ENCODE results near the gene ODAD3. TPM values are rescaled to one million over a fixed set of nuclear protein-coding genes. Genes with fewer than 3 reads are reported as not detected.

The ODAD3 gene
- total RNA-seq, 2 experiments from 2014 or later: 0.15 to 0.19 TPM

- H3K27me3 Mint-ChIP-seq (ENCODE audit: low read depth): peaks cover 4% of the 10 kb centered on the region
- H3K9me3 Mint-ChIP-seq: no peaks in the 10 kb centered on the region
- H3K36me3 Mint-ChIP-seq (ENCODE audit: low read depth): no peaks in the 10 kb centered on the region
- CTCF ChIA-PET: interaction anchor here (0.5 to 1.6 kb wide), 7 partner anchors 11 to 259 kb away, joined by 3 to 5 read pairs (median 3); partner anchors contain the start of gene SWSAP1
- H3K4me3 Mint-ChIP-seq: no peak overlapping the region
- peaks cover 3% of the 10 kb centered on the region for H3K4me1 Mint-ChIP-seq (ENCODE audit: low read depth)
- intact Hi-C loops (cut with micrococcal nuclease): no loop called here
- DNase-seq: peak; percentile 49
- no peak overlapping the region for H3K27ac Mint-ChIP-seq
Observed at GRCh38 chr19:11405846-11406643, 28.9 kb downstream of the ODAD3 start.

- DNase-seq: no peak
- Mint-ChIP-seq H3K4me1 (ENCODE audit: low read depth) (peaks cover 3% of the 10 kb centered on the region), H3K36me3 (ENCODE audit: low read depth) (no peaks in the 10 kb centered on the region), H3K9me3 (no peaks in the 10 kb centered on the region), H3K27me3 (ENCODE audit: low read depth) (peaks cover 7% of the 10 kb centered on the region), H3K27ac (no peak overlapping the region), H3K4me3 (no peak overlapping the region)
- CTCF ChIA-PET: interaction anchor here (0.5 to 1.6 kb wide), 3 partner anchors 22 to 126 kb away, joined by 3 to 5 read pairs (median 3); no protein-coding TSS in a partner anchor
- intact Hi-C loops (cut with micrococcal nuclease): no loop called here
Observed at GRCh38 chr19:11404588-11405222, 30.2 kb downstream of the ODAD3 start.

- no peaks in the 10 kb centered on the region for H3K9me3 Mint-ChIP-seq
- peaks cover 3% of the 10 kb centered on the region for H3K4me1 Mint-ChIP-seq (ENCODE audit: low read depth)
- no peak overlapping the region for H3K4me3 Mint-ChIP-seq
- CTCF ChIA-PET: interaction anchor here (0.6 to 1.5 kb wide), 2 partner anchors 11 to 19 kb away, joined by 3 read pairs; no protein-coding TSS in a partner anchor
- no peak overlapping the region for H3K27ac Mint-ChIP-seq
- peaks cover 3% of the 10 kb centered on the region for H3K27me3 Mint-ChIP-seq (ENCODE audit: low read depth)
- H3K36me3 Mint-ChIP-seq (ENCODE audit: low read depth): no peaks in the 10 kb centered on the region
- intact Hi-C loops (cut with micrococcal nuclease): no loop called here
- no peak for DNase-seq
Observed at GRCh38 chr19:11401808-11402543, 32.9 kb downstream of the ODAD3 start.

- Mint-ChIP-seq H3K4me3 (no peak overlapping the region), H3K27ac (no peak overlapping the region), H3K9me3 (no peaks in the 10 kb centered on the region), H3K27me3 (ENCODE audit: low read depth) (peaks cover 3% of the 10 kb centered on the region), H3K4me1 (ENCODE audit: low read depth) (no peaks in the 10 kb centered on the region), H3K36me3 (ENCODE audit: low read depth) (no peaks in the 10 kb centered on the region)
- DNase-seq: no peak
- intact Hi-C loops (cut with micrococcal nuclease): no loop called here
- CTCF ChIA-PET: no interaction called here
Observed at GRCh38 chr19:11400798-11401197, 34.1 kb downstream of the ODAD3 start.

- no peak overlapping the region for H3K4me3 Mint-ChIP-seq
- H3K27ac Mint-ChIP-seq: no peak overlapping the region
- CTCF ChIA-PET: no interaction called here
- intact Hi-C loops (cut with micrococcal nuclease): no loop called here
- peaks cover 7% of the 10 kb centered on the region for H3K27me3 Mint-ChIP-seq (ENCODE audit: low read depth)
- DNase-seq: no peak
- no peaks in the 10 kb centered on the region for H3K4me1 Mint-ChIP-seq (ENCODE audit: low read depth)
- no peaks in the 10 kb centered on the region for H3K9me3 Mint-ChIP-seq
- no peaks in the 10 kb centered on the region for H3K36me3 Mint-ChIP-seq (ENCODE audit: low read depth)
Observed at GRCh38 chr19:11399667-11400066, 35.3 kb downstream of the ODAD3 start.

GRCh38 chr19:11397089-11397610, 37.8 kb downstream of the ODAD3 start:
- Mint-ChIP-seq H3K4me1 (ENCODE audit: low read depth) (no peaks in the 10 kb centered on the region), H3K27ac (no peak overlapping the region), H3K36me3 (ENCODE audit: low read depth) (no peaks in the 10 kb centered on the region), H3K27me3 (ENCODE audit: low read depth) (peaks cover 7% of the 10 kb centered on the region), H3K4me3 (no peak overlapping the region), H3K9me3 (no peaks in the 10 kb centered on the region)
- intact Hi-C loops (cut with micrococcal nuclease): no loop called here
- CTCF ChIA-PET: no interaction called here
- DNase-seq: no peak

GRCh38 chr19:11390933-11391680, 43.8 kb downstream of the ODAD3 start:
- H3K36me3 Mint-ChIP-seq (ENCODE audit: low read depth): no peaks in the 10 kb centered on the region
- H3K9me3 Mint-ChIP-seq: peaks cover 4% of the 10 kb centered on the region
- intact Hi-C loops (cut with micrococcal nuclease): no loop called here
- H3K4me3 Mint-ChIP-seq: no peak overlapping the region
- peaks cover 4% of the 10 kb centered on the region for H3K27me3 Mint-ChIP-seq (ENCODE audit: low read depth)
- DNase-seq: no peak
- CTCF ChIA-PET: interaction anchor here (0.5 to 1.7 kb wide), 5 partner anchors 10 to 398 kb away, joined by 3 to 12 read pairs (median 5); no protein-coding TSS in a partner anchor
- H3K4me1 Mint-ChIP-seq (ENCODE audit: low read depth): peaks cover 3% of the 10 kb centered on the region
- H3K27ac Mint-ChIP-seq: no peak overlapping the region

GRCh38 chr19:11390359-11390758, 44.6 kb downstream of the ODAD3 start:
- DNase-seq: no peak
- Mint-ChIP-seq H3K9me3 (peaks cover 4% of the 10 kb centered on the region), H3K36me3 (ENCODE audit: low read depth) (no peaks in the 10 kb centered on the region), H3K4me3 (no peak overlapping the region), H3K4me1 (ENCODE audit: low read depth) (peaks cover 3% of the 10 kb centered on the region), H3K27ac (no peak overlapping the region), H3K27me3 (ENCODE audit: low read depth) (peaks cover 3% of the 10 kb centered on the region)
- CTCF ChIA-PET: interaction anchor here (1.2 to 1.7 kb wide), 2 partner anchors 9 to 13 kb away, joined by 3 to 12 read pairs; no protein-coding TSS in a partner anchor
- intact Hi-C loops (cut with micrococcal nuclease): no loop called here

GRCh38 chr19:11387162-11388034, 47.5 kb downstream of the ODAD3 start:
- Mint-ChIP-seq H3K27me3 (ENCODE audit: low read depth) (peaks cover 7% of the 10 kb centered on the region), H3K36me3 (ENCODE audit: low read depth) (no peaks in the 10 kb centered on the region), H3K9me3 (peaks cover 4% of the 10 kb centered on the region), H3K4me3 (no peak overlapping the region), H3K4me1 (ENCODE audit: low read depth) (peaks cover 13% of the 10 kb centered on the region), H3K27ac (no peak overlapping the region)
- CTCF ChIA-PET: interaction anchor here (0.6 kb wide), 1 partner anchor 65 kb away, joined by 3 read pairs; no protein-coding TSS in a partner anchor
- no peak for DNase-seq
- intact Hi-C loops (cut with micrococcal nuclease): no loop called here

- Mint-ChIP-seq H3K9me3 (no peaks in the 10 kb centered on the region), H3K4me1 (ENCODE audit: low read depth) (peaks cover 31% of the 10 kb centered on the region), H3K36me3 (ENCODE audit: low read depth) (no peaks in the 10 kb centered on the region), H3K4me3 (no peak overlapping the region), H3K27ac (no peak overlapping the region), H3K27me3 (ENCODE audit: low read depth) (peaks cover 8% of the 10 kb centered on the region)
- no peak for DNase-seq
- CTCF ChIA-PET: no interaction called here
- intact Hi-C loops (cut with micrococcal nuclease): no loop called here
Observed at GRCh38 chr19:11384778-11385129, 50.2 kb downstream of the ODAD3 start.

- intact Hi-C loops (cut with micrococcal nuclease): no loop called here
- H3K4me1 Mint-ChIP-seq (ENCODE audit: low read depth): peaks cover 35% of the 10 kb centered on the region
- H3K27me3 Mint-ChIP-seq (ENCODE audit: low read depth): peaks cover 8% of the 10 kb centered on the region
- H3K27ac Mint-ChIP-seq: no peak overlapping the region
- H3K36me3 Mint-ChIP-seq (ENCODE audit: low read depth): no peaks in the 10 kb centered on the region
- H3K4me3 Mint-ChIP-seq: no peak overlapping the region
- no peaks in the 10 kb centered on the region for H3K9me3 Mint-ChIP-seq
- CTCF ChIA-PET: interaction anchor here (0.6 to 1.4 kb wide), 9 partner anchors 8 to 228 kb away, joined by 3 to 6 read pairs (median 4); partner anchors contain the start of gene SPC24
- no peak for DNase-seq
Observed at GRCh38 chr19:11383706-11384048, 51.2 kb downstream of the ODAD3 start.
